ENCODE data around the gene WNT1. TPM values are rescaled to one million over a fixed set of nuclear protein-coding genes. Genes with fewer than 3 reads are reported as not detected.
A peak's percentile ranks its signal among the peaks of the same experiment; 100 is the strongest.

WNT1 gene
- total and polyA plus RNA-seq, 12 donors = not detected

DNA sequence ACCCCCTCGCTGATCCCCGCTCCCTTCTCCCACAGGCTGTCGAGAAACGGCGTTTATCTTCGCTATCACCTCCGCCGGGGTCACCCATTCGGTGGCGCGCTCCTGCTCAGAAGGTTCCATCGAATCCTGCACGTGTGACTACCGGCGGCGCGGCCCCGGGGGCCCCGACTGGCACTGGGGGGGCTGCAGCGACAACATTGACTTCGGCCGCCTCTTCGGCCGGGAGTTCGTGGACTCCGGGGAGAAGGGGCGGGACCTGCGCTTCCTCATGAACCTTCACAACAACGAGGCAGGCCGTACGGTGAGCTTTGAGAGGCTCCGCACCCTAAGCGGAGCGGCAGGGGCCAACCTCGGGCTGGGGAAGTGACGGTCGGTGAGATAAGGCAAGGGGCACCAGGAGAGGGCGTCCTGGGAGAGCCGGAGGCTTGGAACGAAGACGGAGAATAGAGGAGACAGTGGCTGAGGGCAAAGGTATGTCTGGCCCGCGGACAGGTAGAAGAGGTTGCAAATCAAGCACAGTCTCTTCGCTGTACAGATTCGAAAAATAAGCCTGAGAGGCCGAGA, 2.3 kb downstream of the WNT1 start:
- Histone ChIP-seq H3K27me3 (peaks cover 68% of the 10 kb centered on the region), H3K9me3 (replicated peaks in 1 of 3) (no peaks in the 10 kb centered on the region), H3K27ac (no peak overlapping the region), H3K36me3 (replicated peaks in 1 of 2) (no peaks in the 10 kb centered on the region), H3K4me3 (peak overlapping the region in 1 of 4 donors; percentile 31), H3K4me1 (replicated peaks in 1 of 2) (peaks cover 11 to 36% of the 10 kb centered on the region in 2 donors)
- no peak for TF ChIP-seq POLR2A (IDR thresholded peaks at IDR 0.05)
- TF ChIP-seq, protein P1, sequence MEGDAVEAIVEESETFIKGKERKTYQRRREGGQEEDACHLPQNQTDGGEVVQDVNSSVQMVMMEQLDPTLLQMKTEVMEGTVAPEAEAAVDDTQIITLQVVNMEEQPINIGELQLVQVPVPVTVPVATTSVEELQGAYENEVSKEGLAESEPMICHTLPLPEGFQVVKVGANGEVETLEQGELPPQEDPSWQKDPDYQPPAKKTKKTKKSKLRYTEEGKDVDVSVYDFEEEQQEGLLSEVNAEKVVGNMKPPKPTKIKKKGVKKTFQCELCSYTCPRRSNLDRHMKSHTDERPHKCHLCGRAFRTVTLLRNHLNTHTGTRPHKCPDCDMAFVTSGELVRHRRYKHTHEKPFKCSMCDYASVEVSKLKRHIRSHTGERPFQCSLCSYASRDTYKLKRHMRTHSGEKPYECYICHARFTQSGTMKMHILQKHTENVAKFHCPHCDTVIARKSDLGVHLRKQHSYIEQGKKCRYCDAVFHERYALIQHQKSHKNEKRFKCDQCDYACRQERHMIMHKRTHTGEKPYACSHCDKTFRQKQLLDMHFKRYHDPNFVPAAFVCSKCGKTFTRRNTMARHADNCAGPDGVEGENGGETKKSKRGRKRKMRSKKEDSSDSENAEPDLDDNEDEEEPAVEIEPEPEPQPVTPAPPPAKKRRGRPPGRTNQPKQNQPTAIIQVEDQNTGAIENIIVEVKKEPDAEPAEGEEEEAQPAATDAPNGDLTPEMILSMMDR (IDR thresholded peaks at IDR 0.05) = no peak
- intact Hi-C loops (cut with DNase I) = loop anchor here in 1 of 2 donors (10.0 kb wide), 1 partner anchor 46 kb away; no protein-coding TSS in a partner anchor
- WGBS, 4 donors = 0 to 4% (median 4%) methylated on average over 6 to 46 of the region's 46 CpGs
- DNase-seq = no peak

DNA sequence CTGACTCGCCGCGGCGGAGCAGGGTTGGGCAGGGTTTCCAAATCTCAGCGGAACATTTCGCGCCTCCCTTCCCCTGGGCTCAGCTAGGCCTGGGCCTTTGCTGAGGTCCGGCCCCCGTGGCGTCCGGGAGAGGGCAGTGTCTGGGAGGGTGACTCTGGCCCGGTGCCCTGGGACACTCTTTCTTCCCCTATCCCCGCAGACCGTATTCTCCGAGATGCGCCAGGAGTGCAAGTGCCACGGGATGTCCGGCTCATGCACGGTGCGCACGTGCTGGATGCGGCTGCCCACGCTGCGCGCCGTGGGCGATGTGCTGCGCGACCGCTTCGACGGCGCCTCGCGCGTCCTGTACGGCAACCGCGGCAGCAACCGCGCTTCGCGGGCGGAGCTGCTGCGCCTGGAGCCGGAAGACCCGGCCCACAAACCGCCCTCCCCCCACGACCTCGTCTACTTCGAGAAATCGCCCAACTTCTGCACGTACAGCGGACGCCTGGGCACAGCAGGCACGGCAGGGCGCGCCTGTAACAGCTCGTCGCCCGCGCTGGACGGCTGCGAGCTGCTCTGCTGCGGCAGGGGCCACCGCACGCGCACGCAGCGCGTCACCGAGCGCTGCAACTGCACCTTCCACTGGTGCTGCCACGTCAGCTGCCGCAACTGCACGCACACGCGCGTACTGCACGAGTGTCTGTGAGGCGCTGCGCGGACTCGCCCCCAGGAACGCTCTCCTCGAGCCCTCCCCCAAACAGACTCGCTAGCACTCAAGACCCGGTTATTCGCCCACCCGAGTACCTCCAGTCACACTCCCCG, 3.0 kb downstream of the WNT1 start:
- intact Hi-C loops (cut with DNase I) = loop anchor here in 1 of 2 donors (10.0 kb wide), 1 partner anchor 46 kb away; no protein-coding TSS in a partner anchor
- no peaks in the 10 kb centered on the region for H3K36me3 ChIP-seq (replicated peaks in 1 of 2)
- TF ChIP-seq POLR2A (IDR thresholded peaks at IDR 0.05) = no peak
- TF ChIP-seq, protein P1 (IDR thresholded peaks at IDR 0.05) = no peak
- WGBS, 4 donors = 2 to 7% (median 3%) methylated on average over 4 to 91 of the region's 91 CpGs
- peaks cover 11 to 36% of the 10 kb centered on the region in 2 donors for H3K4me1 ChIP-seq (replicated peaks in 1 of 2)
- no peaks in the 10 kb centered on the region for H3K9me3 ChIP-seq (replicated peaks in 1 of 3)
- H3K4me3 ChIP-seq = no peak overlapping the region
- DNase-seq = peak in 2 of 7 donors; percentile 37 to 55
- no peak overlapping the region for H3K27ac ChIP-seq
- H3K27me3 ChIP-seq = peaks cover 68% of the 10 kb centered on the region

DNA sequence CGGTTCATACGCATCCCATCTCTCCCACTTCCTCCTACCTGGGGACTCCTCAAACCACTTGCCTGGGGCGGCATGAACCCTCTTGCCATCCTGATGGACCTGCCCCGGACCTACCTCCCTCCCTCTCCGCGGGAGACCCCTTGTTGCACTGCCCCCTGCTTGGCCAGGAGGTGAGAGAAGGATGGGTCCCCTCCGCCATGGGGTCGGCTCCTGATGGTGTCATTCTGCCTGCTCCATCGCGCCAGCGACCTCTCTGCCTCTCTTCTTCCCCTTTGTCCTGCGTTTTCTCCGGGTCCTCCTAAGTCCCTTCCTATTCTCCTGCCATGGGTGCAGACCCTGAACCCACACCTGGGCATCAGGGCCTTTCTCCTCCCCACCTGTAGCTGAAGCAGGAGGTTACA, 3.6 kb downstream of the WNT1 start:
- Histone ChIP-seq H3K27ac (no peak overlapping the region), H3K4me3 (no peak overlapping the region), H3K36me3 (replicated peaks in 1 of 2) (no peaks in the 10 kb centered on the region), H3K27me3 (peaks cover 68% of the 10 kb centered on the region), H3K4me1 (replicated peaks in 1 of 2) (peaks cover 11 to 36% of the 10 kb centered on the region in 2 donors), H3K9me3 (replicated peaks in 1 of 3) (no peaks in the 10 kb centered on the region)
- no peak for DNase-seq
- 14 to 19% (median 19%) methylated on average over 10 to 13 of the region's 13 CpGs for WGBS, 4 donors
- intact Hi-C loops (cut with DNase I) = loop anchor here in 1 of 2 donors (10.0 kb wide), 1 partner anchor 47 kb away; no protein-coding TSS in a partner anchor
- no peak for TF ChIP-seq POLR2A (IDR thresholded peaks at IDR 0.05)
- TF ChIP-seq, protein P1 (IDR thresholded peaks at IDR 0.05) = no peak

DNA sequence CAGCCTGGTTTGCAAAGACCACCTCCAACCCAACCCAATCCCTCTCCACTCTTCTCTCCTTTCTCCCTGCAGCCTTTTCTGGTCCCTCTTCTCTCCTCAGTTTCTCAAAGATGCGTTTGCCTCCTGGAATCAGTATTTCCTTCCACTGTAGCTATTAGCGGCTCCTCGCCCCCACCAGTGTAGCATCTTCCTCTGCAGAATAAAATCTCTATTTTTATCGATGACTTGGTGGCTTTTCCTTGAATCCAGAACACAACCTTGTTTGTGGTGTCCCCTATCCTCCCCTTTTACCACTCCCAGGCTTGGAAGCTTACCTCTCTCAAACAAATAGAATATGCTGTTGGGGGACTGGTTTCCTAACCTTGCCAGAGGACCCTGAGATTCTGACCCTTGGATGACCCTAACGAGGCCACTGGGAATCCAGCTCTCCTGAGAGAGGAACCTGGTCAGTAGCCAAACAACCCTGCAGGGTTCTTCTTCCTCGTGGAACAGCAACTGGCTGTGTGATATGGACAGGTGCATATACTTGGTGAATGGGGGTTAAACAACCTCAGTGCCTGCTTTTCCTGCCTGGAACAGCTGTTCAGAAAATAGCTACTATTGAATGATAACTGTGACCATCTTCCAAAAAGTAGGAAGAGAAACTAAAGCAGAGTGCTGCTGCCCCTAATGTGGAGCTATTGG, 4.4 kb downstream of the WNT1 start:
- Histone ChIP-seq H3K9me3 (replicated peaks in 1 of 3) (no peaks in the 10 kb centered on the region), H3K27me3 (peaks cover 62% of the 10 kb centered on the region), H3K4me1 (replicated peaks in 1 of 2) (peaks cover 11 to 36% of the 10 kb centered on the region in 2 donors), H3K36me3 (replicated peaks in 1 of 2) (no peaks in the 10 kb centered on the region), H3K4me3 (no peak overlapping the region), H3K27ac (no peak overlapping the region)
- DNase-seq = no peak
- intact Hi-C loops (cut with DNase I) = loop anchor here in 1 of 2 donors (10.0 kb wide), 1 partner anchor 48 kb away; no protein-coding TSS in a partner anchor
- TF ChIP-seq POLR2A (IDR thresholded peaks at IDR 0.05) = no peak
- TF ChIP-seq, protein P1 (IDR thresholded peaks at IDR 0.05) = no peak
- 49 to 59% (median 52%) methylated on average over 6 of the region's 6 CpGs for WGBS, 4 donors
